Measurements from ENCODE around the gene COPE. TPM values are rescaled to one million over a fixed set of nuclear protein-coding genes. Genes with fewer than 3 reads are reported as not detected.

COPE gene
- total and polyA plus RNA-seq, 4 donors: 94.1 to 365 (median 275) TPM

DNA sequence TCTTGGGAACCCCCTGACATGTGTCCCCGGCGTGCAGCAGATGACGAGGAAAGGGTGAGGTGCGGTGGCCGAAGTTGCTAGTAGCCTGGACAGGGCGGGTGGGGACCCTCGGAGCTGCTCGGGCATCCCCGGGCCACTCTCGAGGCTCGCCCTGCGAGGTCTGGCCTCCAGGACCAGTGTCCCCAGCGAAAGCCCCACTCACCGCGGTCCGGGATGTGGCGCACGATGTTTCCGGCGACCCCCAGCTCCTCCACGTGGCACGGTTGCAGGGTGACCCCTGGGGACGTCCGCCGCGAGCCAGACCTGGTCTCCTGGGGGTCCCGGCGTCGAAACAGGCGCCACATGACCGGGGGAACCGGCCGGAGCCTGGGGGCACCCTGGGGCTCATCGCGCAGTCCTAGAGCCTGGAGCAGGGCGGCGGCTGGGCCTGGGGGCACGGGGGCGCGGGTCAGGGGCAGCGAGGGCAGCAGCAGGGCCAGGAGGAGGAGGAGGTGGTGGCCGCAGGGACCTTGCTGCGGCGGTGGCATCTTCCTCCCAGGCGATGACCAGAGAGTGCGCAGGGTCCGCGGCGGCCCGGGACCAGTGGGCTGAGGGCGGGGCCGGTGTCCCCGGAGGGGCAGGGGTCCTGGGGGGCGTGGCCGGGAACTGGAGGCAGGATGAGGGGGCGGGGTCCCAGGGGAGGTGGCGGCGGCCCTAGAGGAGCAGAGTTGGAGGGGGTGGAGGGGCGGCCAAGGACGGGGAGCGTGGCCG lies 49.2 kb downstream of the COPE start:
- Histone ChIP-seq H3K27ac (ENCODE audit: low read depth in 1 of 2, low read length in 1 of 2) (no peak overlapping the region), H3K4me1 (ENCODE audit: control insufficient read depth in 5 of 5, insufficient read depth in 5 of 5, low read length in 5 of 5) (peaks cover 0 to 9% (median 3%) of the 10 kb centered on the region in 5 donors), H3K9me3 (ENCODE audit: control insufficient read depth in 4 of 4, insufficient read depth in 3 of 4, low read length in 3 of 4) (no peaks in the 10 kb centered on the region), H3K27me3 (ENCODE audit: control insufficient read depth in 3 of 3, insufficient read depth in 3 of 3, low read length in 2 of 3) (peaks cover 0 to 19% (median 12%) of the 10 kb centered on the region in 3 donors), H3K36me3 (ENCODE audit: control insufficient read depth in 4 of 4, insufficient read depth in 4 of 4, low read length in 4 of 4) (peaks cover 0 to 29% (median 14%) of the 10 kb centered on the region in 4 donors), H3K9ac (ENCODE audit: insufficient read depth in 1 of 2, low read length in 2 of 2) (no peak overlapping the region), H3K4me3 (peak overlapping the region; percentile 9)
- TF ChIP-seq, protein P1, sequence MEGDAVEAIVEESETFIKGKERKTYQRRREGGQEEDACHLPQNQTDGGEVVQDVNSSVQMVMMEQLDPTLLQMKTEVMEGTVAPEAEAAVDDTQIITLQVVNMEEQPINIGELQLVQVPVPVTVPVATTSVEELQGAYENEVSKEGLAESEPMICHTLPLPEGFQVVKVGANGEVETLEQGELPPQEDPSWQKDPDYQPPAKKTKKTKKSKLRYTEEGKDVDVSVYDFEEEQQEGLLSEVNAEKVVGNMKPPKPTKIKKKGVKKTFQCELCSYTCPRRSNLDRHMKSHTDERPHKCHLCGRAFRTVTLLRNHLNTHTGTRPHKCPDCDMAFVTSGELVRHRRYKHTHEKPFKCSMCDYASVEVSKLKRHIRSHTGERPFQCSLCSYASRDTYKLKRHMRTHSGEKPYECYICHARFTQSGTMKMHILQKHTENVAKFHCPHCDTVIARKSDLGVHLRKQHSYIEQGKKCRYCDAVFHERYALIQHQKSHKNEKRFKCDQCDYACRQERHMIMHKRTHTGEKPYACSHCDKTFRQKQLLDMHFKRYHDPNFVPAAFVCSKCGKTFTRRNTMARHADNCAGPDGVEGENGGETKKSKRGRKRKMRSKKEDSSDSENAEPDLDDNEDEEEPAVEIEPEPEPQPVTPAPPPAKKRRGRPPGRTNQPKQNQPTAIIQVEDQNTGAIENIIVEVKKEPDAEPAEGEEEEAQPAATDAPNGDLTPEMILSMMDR (IDR thresholded peaks at IDR 0.05; ENCODE audit: control extremely low read depth, extremely low read depth): no peak
- ATAC-seq (ENCODE audit: insufficient read depth, low FRiP score) (no peak), DNase-seq (no peak)
- WGBS, 2 donors: 7 to 15% methylated on average over 59 to 62 of the region's 62 CpGs

DNA sequence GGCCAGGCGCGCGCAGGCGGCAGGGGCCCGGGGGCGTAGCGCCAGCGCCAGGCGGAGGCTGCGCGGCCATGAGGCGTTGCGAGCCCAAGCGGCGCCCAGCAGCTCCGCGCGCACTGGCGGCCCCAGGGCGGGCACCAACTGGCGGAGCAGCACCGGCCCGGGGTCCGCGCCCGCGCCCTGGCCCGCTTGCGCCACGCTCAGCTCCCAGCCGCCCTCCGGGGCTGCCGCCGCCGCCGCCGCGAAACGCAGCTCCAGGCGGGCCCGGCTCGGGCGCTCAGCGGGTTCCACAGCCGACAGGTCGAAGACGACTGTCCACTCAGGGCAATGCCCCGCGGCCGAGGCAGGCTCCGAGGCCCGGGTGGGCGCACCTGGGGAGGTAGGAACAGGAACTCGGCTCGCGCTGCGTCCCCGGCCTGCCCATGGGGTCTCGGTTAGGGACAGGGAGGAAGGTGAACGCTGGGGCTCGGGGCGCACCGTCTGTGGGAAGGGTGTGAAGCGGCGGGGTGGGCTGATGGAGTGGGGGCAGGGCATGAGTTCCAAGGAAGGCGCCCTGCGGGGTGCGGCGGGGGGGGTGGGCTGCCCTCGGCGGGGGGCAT lies 50.1 kb downstream of the COPE start:
- ATAC-seq (ENCODE audit: insufficient read depth, low FRiP score) (no peak), DNase-seq (peak; percentile 26 to 49 (median 41))
- peaks cover 0 to 9% (median 3%) of the 10 kb centered on the region in 5 donors for H3K4me1 ChIP-seq (ENCODE audit: control insufficient read depth in 5 of 5, insufficient read depth in 5 of 5, low read length in 5 of 5)
- H3K9me3 ChIP-seq (ENCODE audit: control insufficient read depth in 4 of 4, insufficient read depth in 3 of 4, low read length in 3 of 4): no peaks in the 10 kb centered on the region
- 11 to 38% methylated on average over 53 to 71 of the region's 71 CpGs for WGBS, 2 donors
- H3K9ac ChIP-seq (ENCODE audit: insufficient read depth in 1 of 2, low read length in 2 of 2): no peak overlapping the region
- TF ChIP-seq, protein P1 (IDR thresholded peaks at IDR 0.05; ENCODE audit: control extremely low read depth, extremely low read depth): no peak
- no peak overlapping the region for H3K27ac ChIP-seq (ENCODE audit: low read depth in 1 of 2, low read length in 1 of 2)
- peaks cover 0 to 19% (median 12%) of the 10 kb centered on the region in 3 donors for H3K27me3 ChIP-seq (ENCODE audit: control insufficient read depth in 3 of 3, insufficient read depth in 3 of 3, low read length in 2 of 3)
- no peak overlapping the region for H3K4me3 ChIP-seq
- H3K36me3 ChIP-seq (ENCODE audit: control insufficient read depth in 4 of 4, insufficient read depth in 4 of 4, low read length in 4 of 4): peaks cover 0 to 34% (median 15%) of the 10 kb centered on the region in 4 donors

DNA sequence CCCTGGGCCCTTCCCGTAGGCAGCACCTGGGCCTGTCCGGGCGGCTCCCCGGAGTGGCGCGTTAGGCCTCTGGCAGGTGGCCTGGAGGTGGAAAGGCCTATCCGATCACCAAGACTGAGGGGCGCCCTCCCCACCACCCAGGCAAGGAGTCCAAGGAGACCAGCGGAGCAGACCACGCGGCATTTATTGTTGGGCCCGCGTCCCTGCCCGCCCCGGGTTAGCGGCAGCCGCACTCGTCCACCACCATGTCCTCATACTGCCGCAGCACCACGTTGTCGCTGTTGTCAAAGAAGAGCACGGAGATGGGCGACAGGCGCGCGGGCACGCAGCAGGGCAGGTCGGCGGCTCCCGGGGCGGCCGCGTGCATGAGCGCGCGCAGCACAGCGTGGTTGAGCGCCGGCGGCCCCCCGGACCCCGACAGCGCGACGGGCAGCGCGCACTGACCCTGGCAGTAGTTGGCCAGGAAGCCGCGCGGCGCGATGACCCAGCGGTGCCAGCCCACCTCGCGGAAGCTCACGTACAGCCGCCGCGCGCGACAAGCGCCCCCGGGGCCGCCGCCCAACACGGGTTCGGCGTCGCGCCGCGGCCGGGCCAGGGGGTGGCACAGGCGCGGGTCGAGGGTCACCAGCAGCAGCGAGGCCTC lies 50.7 kb downstream of the COPE start:
- DNase-seq (peak; percentile 30 to 33 (median 32)), ATAC-seq (ENCODE audit: insufficient read depth, low FRiP score) (no peak)
- Histone ChIP-seq H3K9me3 (ENCODE audit: control insufficient read depth in 4 of 4, insufficient read depth in 3 of 4, low read length in 3 of 4) (no peaks in the 10 kb centered on the region), H3K27me3 (ENCODE audit: control insufficient read depth in 3 of 3, insufficient read depth in 3 of 3, low read length in 2 of 3) (peaks cover 0 to 19% (median 12%) of the 10 kb centered on the region in 3 donors), H3K9ac (ENCODE audit: insufficient read depth in 1 of 2, low read length in 2 of 2) (no peak overlapping the region), H3K4me1 (ENCODE audit: control insufficient read depth in 5 of 5, insufficient read depth in 5 of 5, low read length in 5 of 5) (peaks cover 0 to 9% (median 3%) of the 10 kb centered on the region in 5 donors), H3K36me3 (ENCODE audit: control insufficient read depth in 4 of 4, insufficient read depth in 4 of 4, low read length in 4 of 4) (peaks cover 0 to 40% (median 18%) of the 10 kb centered on the region in 4 donors), H3K27ac (ENCODE audit: low read depth in 1 of 2, low read length in 1 of 2) (no peak overlapping the region), H3K4me3 (no peak overlapping the region)
- WGBS, 2 donors: 46 to 66% methylated on average over 63 to 77 of the region's 77 CpGs
- TF ChIP-seq, protein P1 (IDR thresholded peaks at IDR 0.05; ENCODE audit: control extremely low read depth, extremely low read depth): no peak
